Stimulated activated CD8-positive, alpha-beta memory T cell treated with anti-CD3 and anti-CD28 coated beads, Interleukin-7, amount 100 ng/mL, for 24 hours (primary cell): Measurements from ENCODE around the gene CNOT9.

Experiments used
- DNase-seq: peaks from one replicate; pipeline ENCODE4 v3.0.0-alpha.2; 2020; ENCODE audit warnings: low read depth

The CNOT9 gene

GRCh38 chr2:218644721-218645120, 76.1 kb downstream of the CNOT9 start:
- no peak for DNase-seq

GRCh38 chr2:218645126-218645525, 76.5 kb downstream of the CNOT9 start:
- no peak for DNase-seq
